Measurements from ENCODE around the gene C10orf67. TPM values are rescaled to one million over a fixed set of nuclear protein-coding genes. Genes with fewer than 3 reads are reported as not detected.

Gene C10orf67
- total RNA-seq, 1 experiment from 2014 or later, result 0.07 TPM

DNA sequence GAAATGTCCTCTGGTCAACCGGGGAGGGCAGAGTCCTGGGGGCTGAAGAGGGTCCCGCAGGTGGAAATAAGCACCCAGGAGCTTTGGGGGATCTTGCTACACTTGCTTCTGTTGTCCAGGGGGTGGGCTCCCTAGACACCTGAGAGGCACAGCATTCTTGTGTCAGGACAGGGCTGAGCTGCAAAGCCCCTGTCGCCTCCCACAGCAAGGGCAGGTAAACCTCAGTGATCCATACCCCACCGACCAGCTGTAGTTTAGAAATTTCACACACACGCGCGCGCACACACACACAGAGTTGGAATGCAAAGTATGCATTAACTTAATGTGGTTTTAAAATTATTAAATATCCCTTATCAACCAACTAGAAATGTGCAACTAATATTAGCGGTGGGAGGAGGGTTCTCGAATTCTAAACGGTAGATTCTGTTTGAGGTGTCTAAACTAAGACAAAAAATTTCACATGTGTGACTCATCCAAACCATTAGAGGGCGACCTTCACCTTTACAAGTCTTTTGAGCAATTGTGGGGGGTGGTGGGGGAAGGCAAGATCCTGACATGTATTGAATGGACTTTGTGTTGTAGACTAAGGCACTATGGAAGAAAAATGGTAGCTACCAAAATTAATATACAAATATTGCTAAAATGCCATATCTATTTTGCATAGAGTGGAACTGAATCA lies 186.8 kb downstream of the C10orf67 start:
- in situ Hi-C loops (cut with HindIII; ENCODE audit: low pct_unique_long_range_greater_than_20kb, low sequenced_read_pairs), result no loop called here
- peak; percentile 48 for DNase-seq (ENCODE audit: low read depth)

DNA sequence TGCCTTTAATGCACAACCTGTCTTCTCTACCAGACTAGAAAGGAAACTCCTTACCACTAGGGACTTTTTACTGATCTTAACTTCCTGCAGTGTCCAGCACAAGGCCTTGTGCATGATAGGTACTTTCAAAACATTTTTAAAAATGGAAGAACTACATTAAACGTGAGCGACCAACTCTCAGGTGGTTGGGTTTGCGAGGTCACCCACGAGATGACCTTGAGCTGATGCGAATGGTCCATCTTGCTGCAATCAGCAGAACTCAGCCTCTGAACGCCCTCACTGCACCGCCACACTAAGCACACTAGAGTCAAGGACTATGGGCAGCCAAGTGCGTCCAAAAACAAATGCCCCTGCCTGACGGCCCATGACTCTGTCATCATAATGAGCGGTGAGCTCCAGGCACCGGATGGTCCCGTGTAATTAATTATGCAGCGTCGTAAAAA lies 187.3 kb downstream of the C10orf67 start:
- in situ Hi-C loops (cut with HindIII; ENCODE audit: low pct_unique_long_range_greater_than_20kb, low sequenced_read_pairs), result no loop called here
- DNase-seq (ENCODE audit: low read depth), result peak; percentile 69

DNA sequence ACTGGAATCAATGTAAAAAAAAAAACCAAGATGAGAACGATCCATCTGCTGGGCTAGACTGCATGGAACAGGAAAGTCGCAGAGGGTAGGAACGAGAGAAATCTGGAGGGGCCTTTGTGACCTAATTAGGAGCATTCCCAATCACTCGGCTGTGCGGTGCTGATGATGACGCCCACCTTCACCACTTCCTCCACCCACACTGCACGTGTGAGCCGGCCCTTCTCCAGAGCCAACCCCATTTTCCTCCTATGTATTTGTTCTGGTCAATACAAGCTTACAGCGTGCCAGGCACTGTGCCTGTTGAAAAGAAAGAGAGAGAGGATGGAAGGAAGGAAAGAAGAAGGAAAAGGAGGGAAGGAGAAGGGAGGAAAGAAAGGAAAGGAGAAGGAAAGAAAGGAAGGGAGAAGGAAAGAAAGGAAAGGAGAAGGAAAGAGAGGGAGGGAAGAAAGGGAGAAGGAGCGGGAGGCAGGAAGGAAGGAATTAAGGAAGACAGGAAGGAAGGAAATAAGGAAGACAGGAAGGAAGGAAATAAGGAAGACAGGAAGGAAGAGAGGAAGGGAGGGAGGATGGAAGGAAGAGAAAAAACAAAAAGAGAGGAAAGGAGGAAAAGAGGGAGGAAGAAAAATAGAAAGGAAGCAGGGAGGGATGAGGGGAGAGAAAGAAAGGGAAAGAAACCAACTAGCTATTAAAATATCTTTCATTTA lies 188.0 kb downstream of the C10orf67 start:
- DNase-seq (ENCODE audit: low read depth), result no peak
- in situ Hi-C loops (cut with HindIII; ENCODE audit: low pct_unique_long_range_greater_than_20kb, low sequenced_read_pairs), result no loop called here

DNA sequence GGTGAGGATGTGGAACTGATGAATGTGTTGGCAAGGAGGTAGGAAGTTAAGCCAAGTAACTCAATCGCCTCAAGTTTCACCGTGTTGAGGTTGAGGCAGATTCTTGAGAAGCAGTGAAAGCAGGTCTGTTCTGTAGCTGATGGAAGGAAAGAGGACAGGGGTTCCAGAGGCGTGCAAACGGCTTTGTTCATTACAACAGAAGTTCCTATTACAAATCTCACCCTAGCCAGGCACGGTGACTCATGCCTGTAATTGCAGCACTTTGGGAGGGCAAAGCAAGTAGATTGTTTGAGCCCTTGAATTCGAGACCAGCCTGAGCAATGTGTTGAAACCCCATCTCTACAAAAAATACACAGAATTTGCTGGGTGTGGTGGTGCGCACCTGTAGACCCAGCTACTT lies 189.4 kb downstream of the C10orf67 start:
- in situ Hi-C loops (cut with HindIII; ENCODE audit: low pct_unique_long_range_greater_than_20kb, low sequenced_read_pairs), result no loop called here
- DNase-seq (ENCODE audit: low read depth), result no peak

Other genes with a start within 250 kb of the C10orf67 start
- gene MSRB2, start 249.2 kb downstream of the C10orf67 start, total RNA-seq (2014; rRNA removed; shearing (Covaris generic); ENCODE audit: low replicate concordance), result 35.4 and 42.6 TPM in 2 replicates
- not detected in 2 replicates for gene PTF1A, start 152.5 kb downstream of the C10orf67 start, total RNA-seq (2014; rRNA removed; shearing (Covaris generic); ENCODE audit: low replicate concordance)
- 13.1 and 14.8 TPM in 2 replicates for gene OTUD1, start 94.3 kb upstream of the C10orf67 start, total RNA-seq (2014; rRNA removed; shearing (Covaris generic); ENCODE audit: low replicate concordance)